Stimulated activated CD8-positive, alpha-beta memory T cell treated with anti-CD3 and anti-CD28 coated beads, Interleukin-2, amount 100 ng/mL, for 1 hour (primary cell): ENCODE data around the gene PRDM11.
A peak's percentile ranks its signal among the peaks of the same experiment; 100 is the strongest.
"Not testable (repeated sequence)": the region's sequence is repeated elsewhere in the genome, so short reads cannot be mapped to it uniquely, and the experiment has no call there.

Experiments used
- DNase-seq, 2 donors: peaks; one replicate each; pipeline ENCODE4 v3.0.0-alpha.2; 2020; ENCODE audit warnings: low read depth in 2 of 2

The PRDM11 gene

GRCh38 chr11:45232341-45233080 lies 86.1 kb downstream of the PRDM11 start:
- DNase-seq: no peak

- DNase-seq: peak; percentile 20 to 24
Observed at GRCh38 chr11:45233121-45233803, 86.8 kb downstream of the PRDM11 start.

- no peak for DNase-seq
Observed at GRCh38 chr11:45233804-45234170, 87.3 kb downstream of the PRDM11 start.

GRCh38 chr11:45234306-45235006 lies 88.0 kb downstream of the PRDM11 start:
- no peak for DNase-seq

GRCh38 chr11:45237711-45238315 lies 91.4 kb downstream of the PRDM11 start:
- DNase-seq: no peak

- DNase-seq: no peak
Observed at GRCh38 chr11:45238724-45239123, 92.3 kb downstream of the PRDM11 start.

- no peak for DNase-seq
Observed at GRCh38 chr11:45239733-45240132, 93.3 kb downstream of the PRDM11 start.

- no peak for DNase-seq
Observed at GRCh38 chr11:45243967-45244366, 97.5 kb downstream of the PRDM11 start.

GRCh38 chr11:45245218-45246045 lies 99.0 kb downstream of the PRDM11 start:
- no peak for DNase-seq

- DNase-seq: no peak
Observed at GRCh38 chr11:45246241-45246640, 99.8 kb downstream of the PRDM11 start.

GRCh38 chr11:45247433-45247832 lies 101.0 kb downstream of the PRDM11 start:
- no peak for DNase-seq

GRCh38 chr11:45248501-45249011 lies 102.1 kb downstream of the PRDM11 start:
- DNase-seq: no peak

- not testable (repeated sequence) for DNase-seq
Observed at GRCh38 chr11:45249372-45249771, 102.9 kb downstream of the PRDM11 start.

GRCh38 chr11:45250035-45250718 lies 103.7 kb downstream of the PRDM11 start:
- no peak for DNase-seq

- no peak for DNase-seq
Observed at GRCh38 chr11:45252134-45252856, 105.9 kb downstream of the PRDM11 start.

- no peak for DNase-seq
Observed at GRCh38 chr11:45252877-45253276, 106.4 kb downstream of the PRDM11 start.

GRCh38 chr11:45253640-45254039 lies 107.2 kb downstream of the PRDM11 start:
- DNase-seq: no peak

- no peak for DNase-seq
Observed at GRCh38 chr11:45254070-45254469, 107.6 kb downstream of the PRDM11 start.

- DNase-seq: no peak
Observed at GRCh38 chr11:45258982-45259530, 112.6 kb downstream of the PRDM11 start.

GRCh38 chr11:45259592-45259991 lies 113.2 kb downstream of the PRDM11 start:
- no peak for DNase-seq
